Pons (tissue), 1 donor: ENCODE data around the gene USP7.
"Not testable (repeated sequence)": the region's sequence is repeated elsewhere in the genome, so short reads cannot be mapped to it uniquely, and the experiment has no call there.

Experiments
- DNase-seq: peaks from one replicate; pipeline ENCODE4 v3.0.0-alpha.2; 2016; ENCODE audit warnings: low spot score

The USP7 gene

GRCh38 chr16:8843296-8843695, 120.4 kb downstream of the USP7 start:
- DNase-seq, result not testable (repeated sequence)
